ENCODE results near the gene PTPRM.
"Not testable (repeated sequence)": the region's sequence is repeated elsewhere in the genome, so short reads cannot be mapped to it uniquely, and the experiment has no call there.

PTPRM gene

DNA sequence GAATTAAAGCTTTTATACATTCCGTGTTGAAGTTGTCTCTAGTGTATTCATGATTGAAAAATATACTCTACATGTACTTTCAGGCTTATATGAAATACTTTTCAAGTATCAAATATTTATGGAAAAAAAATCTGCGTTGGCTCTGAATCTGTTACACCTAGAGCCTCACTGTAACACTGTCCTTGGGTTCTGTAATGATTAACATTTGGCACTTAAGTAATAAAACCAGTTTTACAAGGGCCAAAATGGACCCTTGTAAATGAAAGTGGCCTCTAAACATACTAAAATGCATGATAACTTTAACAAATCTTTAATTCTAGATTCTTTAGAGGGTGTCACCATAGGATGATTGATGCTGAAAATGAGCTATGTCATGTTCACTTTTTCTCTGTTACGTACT is 162.8 kb downstream of the PTPRM start:
- DNase-seq, result no peak

- DNase-seq, result no peak
Observed at GRCh38 chr18:7730682-7731081, 163.6 kb downstream of the PTPRM start.

GRCh38 chr18:7733642-7734041 is 166.5 kb downstream of the PTPRM start:
- DNase-seq, result no peak

- no peak for DNase-seq
Observed at GRCh38 chr18:7735196-7735595, 168.1 kb downstream of the PTPRM start.

GRCh38 chr18:7735626-7736175 is 168.6 kb downstream of the PTPRM start:
- no peak for DNase-seq

DNA sequence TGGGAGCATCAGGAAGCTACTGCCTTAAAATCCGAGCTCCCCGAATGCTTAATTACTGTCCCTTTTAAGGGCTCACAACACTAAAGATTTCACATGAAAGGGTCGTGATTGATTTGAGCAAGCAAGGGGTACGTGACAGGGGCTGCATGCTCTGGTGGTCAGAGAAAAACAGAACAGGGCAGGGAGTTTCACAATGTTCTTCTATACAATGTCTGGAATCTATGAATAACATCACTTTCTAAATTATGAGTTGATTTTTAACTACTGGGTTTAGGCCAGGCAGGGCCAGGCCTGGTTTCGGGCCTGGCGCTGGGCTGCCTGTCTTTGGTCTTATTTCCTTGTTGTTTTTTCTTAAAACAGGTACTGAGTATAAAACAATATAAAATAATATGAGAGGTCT is 169.4 kb downstream of the PTPRM start:
- DNase-seq, result not testable (repeated sequence)

DNA sequence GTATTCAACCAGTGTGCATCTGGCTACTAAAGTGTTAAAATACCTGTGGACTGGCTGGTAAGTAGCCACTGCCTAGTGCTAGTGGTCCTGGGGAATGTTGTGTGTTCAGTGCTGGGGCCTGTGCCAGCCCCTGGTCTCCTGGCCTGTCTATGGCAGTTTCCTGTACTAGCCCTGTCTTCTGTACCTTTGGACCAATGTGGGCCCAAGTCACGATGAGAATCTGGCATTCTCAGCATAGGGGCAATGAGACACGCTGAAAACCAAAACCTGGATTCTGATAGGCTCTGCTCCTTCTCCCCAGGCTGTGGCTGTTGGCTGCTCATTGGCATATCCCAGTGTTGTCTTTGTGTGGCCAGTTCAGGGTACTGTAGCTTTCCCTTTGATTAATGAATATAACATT is 170.4 kb downstream of the PTPRM start:
- no peak for DNase-seq

DNA sequence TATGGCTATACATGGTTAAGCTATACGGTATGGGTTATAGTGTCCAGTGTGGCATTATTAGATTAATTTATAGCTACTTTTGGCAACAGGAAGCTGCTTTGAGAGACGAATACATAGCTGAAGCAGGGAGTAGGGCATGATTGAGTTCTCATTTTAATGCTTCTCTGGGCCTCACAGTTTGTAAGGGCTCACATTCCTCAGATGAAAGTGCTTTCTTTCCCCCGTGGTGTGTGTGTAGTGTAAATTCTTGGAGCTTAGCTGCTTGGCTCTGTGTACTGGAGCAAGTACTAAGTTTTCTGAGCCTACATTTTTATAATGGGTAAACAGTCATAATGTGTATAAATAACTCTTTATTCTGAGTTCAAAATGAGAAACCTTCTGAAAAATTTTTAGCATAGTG is 173.7 kb downstream of the PTPRM start:
- no peak for DNase-seq

GRCh38 chr18:7741640-7742039 is 174.5 kb downstream of the PTPRM start:
- no peak for DNase-seq

DNA sequence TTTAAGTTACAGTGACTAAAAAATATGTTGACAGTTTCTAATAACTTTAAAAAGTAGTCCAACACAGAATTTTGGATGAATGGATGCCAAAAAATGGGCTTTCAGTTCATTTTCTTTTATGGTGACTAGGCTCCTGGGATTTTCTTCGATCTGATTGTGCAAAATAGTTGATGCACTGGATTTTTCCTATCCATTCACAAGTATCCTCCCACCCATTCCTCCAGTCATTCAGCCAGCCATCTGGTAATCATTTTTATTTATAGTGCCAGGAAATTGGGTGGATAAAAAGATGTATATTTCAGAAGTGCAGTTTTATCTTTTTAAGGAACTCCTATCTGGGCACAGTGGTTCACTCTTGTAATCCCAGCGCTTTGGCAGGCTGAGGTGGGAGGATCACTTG is 175.1 kb downstream of the PTPRM start:
- no peak for DNase-seq

DNA sequence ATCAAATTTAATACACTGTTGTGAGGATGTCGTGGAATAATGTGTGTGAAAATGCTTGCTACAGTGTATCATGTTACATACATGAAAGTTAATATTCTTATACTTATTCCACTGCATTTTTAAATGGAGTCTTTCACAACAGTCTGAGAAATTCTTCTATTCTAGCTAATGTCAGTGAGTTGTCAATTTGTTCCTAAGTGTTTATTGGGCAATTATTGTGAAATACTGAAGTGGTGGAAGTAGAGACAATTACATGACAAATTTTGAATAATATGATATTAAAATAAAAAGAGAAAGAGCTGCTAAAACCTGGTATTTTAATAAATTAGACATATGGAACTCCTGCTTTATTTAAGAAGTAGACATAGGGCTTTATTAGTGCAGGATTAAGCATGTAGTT is 176.1 kb downstream of the PTPRM start:
- no peak for DNase-seq

GRCh38 chr18:7746106-7746505 is 179.0 kb downstream of the PTPRM start:
- DNase-seq, result no peak

- DNase-seq, result no peak
Observed at GRCh38 chr18:7748251-7749007, 181.3 kb downstream of the PTPRM start.

GRCh38 chr18:7749008-7749405 is 181.9 kb downstream of the PTPRM start:
- no peak for DNase-seq

DNA sequence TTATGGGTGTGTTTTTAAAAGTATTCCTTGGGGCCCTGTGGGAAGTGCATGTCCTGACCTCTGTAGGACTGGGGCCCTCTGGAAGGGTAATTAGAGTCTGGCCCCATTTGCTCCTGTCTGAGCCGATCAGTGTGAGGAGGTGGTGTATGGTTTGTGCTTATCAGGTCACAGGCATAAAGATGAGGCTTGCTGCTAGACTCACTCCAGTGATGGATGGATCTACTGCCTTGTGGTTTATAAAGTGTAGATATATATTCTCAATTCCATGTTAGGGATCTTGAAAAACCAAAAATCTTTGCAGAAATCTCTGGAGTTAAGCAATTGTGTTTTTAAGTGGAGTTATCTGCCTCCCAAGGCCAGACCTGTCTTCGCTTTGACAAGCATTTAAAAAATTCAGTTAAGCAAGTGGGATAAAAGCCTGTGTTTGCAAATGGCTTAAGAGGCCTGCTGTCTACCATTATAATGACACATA is 182.4 kb downstream of the PTPRM start:
- no peak for DNase-seq

DNA sequence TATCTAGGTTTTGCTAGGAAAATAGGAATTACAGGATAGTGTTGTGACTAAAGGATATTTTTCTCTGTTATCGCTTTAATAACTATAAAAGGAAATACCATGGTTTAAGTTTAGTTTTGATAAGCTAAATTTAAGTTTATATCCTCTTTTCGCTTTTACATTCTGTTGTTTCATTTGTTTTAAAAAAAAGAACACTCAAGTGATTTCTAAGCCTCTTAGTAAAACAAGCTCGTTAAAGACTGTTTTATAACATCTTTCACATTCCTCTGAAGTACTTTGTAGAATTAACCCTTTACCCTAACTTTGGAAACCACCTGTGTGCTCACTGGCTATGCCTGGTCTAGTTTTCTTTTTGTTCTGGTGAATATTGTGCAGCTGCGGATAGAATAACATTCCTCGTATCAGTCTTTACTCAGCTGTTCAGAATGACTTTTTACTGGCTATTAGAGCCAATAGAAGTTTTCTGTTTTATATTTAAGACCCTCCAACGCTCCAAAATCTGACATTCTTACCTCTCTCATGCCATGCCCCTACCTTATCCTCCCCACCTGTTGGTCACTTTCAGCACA is 183.1 kb downstream of the PTPRM start:
- DNase-seq, result no peak

DNA sequence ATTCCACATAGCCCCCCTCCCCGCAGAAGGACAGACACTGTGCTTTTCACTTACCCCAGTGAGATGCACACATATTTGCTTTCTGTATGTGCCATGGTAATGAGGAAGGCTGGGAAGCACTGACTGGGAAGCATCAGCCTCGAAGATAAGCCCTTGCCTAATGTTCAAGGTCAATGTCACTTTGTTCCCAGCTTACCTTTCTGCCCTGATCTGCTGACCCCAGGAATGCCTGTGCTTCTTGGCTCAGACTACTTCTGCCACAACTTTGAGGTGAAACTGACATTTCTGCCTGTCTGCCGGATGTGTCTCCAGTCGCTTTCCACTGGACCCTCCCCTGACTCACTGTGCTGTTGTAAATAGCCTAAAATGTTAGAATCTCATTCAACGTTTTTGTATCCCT is 183.8 kb downstream of the PTPRM start:
- no peak for DNase-seq

GRCh38 chr18:7754258-7754657 is 187.1 kb downstream of the PTPRM start:
- no peak for DNase-seq

DNA sequence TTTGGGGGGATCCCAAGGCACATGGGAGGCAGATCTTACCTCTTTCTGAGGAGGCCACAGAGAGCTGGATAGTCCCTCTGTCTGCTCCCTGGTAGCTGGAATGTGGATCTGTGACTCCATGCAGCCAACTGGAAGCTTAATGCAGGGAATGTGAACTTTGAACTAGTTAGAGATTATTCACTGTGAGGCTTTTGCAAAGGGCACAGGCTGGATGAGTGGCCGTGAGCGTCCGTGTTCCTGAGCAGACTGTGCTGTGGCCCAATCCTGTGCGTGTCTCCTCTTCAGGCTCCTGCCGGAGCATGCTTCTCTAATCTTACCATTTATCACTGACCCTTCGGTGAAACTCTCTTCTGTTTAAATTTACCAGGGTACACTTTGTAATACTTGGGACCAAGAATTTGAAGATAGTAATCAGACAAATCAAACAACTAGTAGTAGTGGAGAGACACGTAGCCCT is 187.6 kb downstream of the PTPRM start:
- no peak for DNase-seq

GRCh38 chr18:7755753-7756475 is 188.8 kb downstream of the PTPRM start:
- DNase-seq, result no peak

- no peak for DNase-seq
Observed at GRCh38 chr18:7757175-7757574, 190.1 kb downstream of the PTPRM start.

DNA sequence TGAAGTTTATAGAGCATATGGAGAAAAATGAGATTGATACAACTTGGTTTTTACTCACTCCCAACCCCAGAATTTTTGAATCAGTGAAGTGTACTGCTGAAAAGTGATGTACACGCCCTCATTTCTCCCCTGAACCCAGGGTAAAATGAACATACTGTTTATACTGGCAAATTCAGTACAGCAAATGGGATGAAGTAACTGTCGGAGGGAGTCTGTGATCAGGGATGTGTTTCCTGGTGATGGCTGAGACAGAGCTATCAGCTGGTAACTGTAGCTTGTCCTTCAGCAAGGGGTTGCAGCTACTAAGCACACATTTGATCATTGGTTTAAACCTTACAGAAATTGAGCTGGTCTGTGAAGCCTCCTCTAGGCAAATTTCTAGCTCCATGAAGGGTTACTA is 191.6 kb downstream of the PTPRM start:
- DNase-seq, result no peak
